Right lobe of liver (tissue), 6 donors: Measurements from ENCODE around the gene CIROP. TPM values are rescaled to one million over a fixed set of nuclear protein-coding genes. Genes with fewer than 3 reads are reported as not detected.

Experiments
- ATAC-seq, 4 donors: fragments of 200-7000 bp; cut with Tn5 transposase; one replicate each; pipeline ENCODE4 v1.9.1; 2020; ENCODE audit warnings: mild to moderate bottlenecking in 4 of 4, moderate library complexity in 4 of 4
- DNase-seq, 3 donors: peaks; one replicate each; pipeline ENCODE4 v3.0.0-alpha.2; 2020
- H3K27ac ChIP-seq, 3 donors: fragments of 200-600 bp; one replicate each; pipeline ENCODE4 v1.8.0; 2022
- H3K27me3 ChIP-seq, 2 donors: fragments of 200-600 bp; one replicate each; pipeline ENCODE4 v1.8.0; 2022
- H3K36me3 ChIP-seq, 4 donors: fragments of 200-600 bp; sonication (generic) in 1 of 4; one replicate each; pipeline versions ENCODE4 v1.5.1 to v1.8.0; 2017 to 2022; ENCODE audit warnings: control low read depth in 1 of 4
- H3K4me1 ChIP-seq, 4 donors: fragments of 200-600 bp; sonication (generic) in 1 of 4; one replicate each; pipeline versions ENCODE4 v1.5.1 to v1.8.0; 2017 to 2022; ENCODE audit warnings: control low read depth in 1 of 4
- H3K4me3 ChIP-seq, 3 donors: fragments of 200-600 bp; one replicate each; pipeline ENCODE4 v1.8.0; 2022
- H3K9me3 ChIP-seq, 4 donors: fragments of 200-600 bp; sonication (generic) in 1 of 4; one replicate each; pipeline versions ENCODE4 v1.5.1 to v1.8.0; 2017 to 2022; ENCODE audit warnings: control low read depth in 1 of 4
- POLR2A ChIP-seq: fragments of 450-650 bp; IDR thresholded peaks from one replicate; pipeline ENCODE4 v1.6.1; 2017; ENCODE audit warnings: antibody characterized with exemption, mild to moderate bottlenecking
- WGBS: methylation state at CpG from one replicate; pipeline ENCODE4 v1.1.6; 2018; ENCODE audit warnings: low coverage, low lambda C conversion rate; ENCODE audit not compliant: insufficient coverage; ENCODE audit errors: missing lambda C conversion rate; 5-methylcytosine and 5-hydroxymethylcytosine counted together
- intact Hi-C, 2 donors: fragments of 100-400 bp; cut with DNase I; formaldehyde crosslinking; loops; one replicate each; pipeline versions ENCODE4 v1.11.2 to v1.14.1; 2022
- total RNA-seq, 6 experiments: library from RNA; depleted of rRNA in 2 of 6; stranded (reverse); fragments of >200 nt in 2 of 6; fragmentation: NEBNext Ultra II Directional in 3 of 6; extraction: Animal tissue kit (Norgen Biotek cat#: 25700) in 3 of 6; gene quantifications; one replicate each; pipeline versions ENCODE4 v1.1.0 to v1.2.4, GENCODE V29; 2016 to 2023
- TF ChIP-seq, protein P1 (sequence below), 4 donors: fragments of 200-600 bp in 3 of 4; fragments of 450-650 bp in 1 of 4; IDR thresholded peaks; one replicate each; pipeline versions ENCODE4 v1.5.1 to v1.8.0; 2016 to 2022; ENCODE audit warnings: antibody characterized with exemption in 4 of 4, mild to moderate bottlenecking in 2 of 4
- donor health status: DM: no; HTN: yes; CAD: no.
- donor health status: DM: no; HTN: no; CAD: no.
- donor health status: DM: no; HTN: no; CAD: no.
- donor health status: DM: no; HTN: yes; CAD: no.
- donor health status: DM: no; HTN: yes; CAD: no.

The CIROP gene
- total RNA-seq, 6 experiments from 2014 or later, result not detected

DNA sequence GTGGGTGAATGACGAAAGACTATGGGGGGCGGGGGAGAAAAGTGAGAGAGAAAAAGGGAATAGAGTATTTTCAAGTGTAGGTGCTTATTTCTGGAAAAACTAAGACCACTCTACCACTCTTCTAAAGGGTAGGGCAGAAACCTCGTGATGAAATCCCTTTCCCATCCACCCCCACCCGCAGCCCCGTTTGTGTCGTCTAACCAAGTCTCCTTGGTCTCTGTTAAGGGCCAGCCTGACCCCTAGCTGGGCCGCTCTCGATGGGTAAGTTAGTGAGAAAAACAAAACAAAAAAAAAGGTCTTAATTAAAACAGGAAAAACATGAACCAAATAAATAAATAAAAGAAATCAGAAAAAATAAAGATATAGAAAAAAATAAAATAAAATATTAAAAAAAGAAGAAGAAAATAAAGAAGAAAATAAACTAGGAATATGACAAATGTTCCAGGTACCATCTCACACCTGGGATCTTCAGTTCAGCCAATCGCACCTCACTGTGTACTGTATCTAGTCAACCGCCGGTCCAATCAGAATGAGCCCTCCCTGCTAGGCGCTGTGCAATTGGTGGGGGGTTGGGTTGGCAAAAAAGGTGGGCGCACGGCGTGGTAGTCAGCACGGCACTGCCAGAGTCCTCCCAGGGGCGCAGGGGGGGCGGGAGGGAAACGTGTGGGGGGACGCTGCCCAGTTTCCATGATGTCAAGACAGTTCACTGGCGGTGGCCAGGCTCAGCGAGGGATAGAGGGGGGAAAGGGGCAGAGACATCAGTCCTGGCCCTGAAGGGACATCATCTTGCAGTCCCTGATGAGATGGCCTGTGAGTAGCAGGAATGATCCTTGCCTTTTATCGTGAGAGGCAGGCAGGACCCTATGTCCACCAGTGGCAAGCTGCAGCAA, 37.7 kb downstream of the CIROP start:
- ATAC-seq, result no peak
- Histone ChIP-seq H3K36me3 (peaks cover 21 to 69% (median 42%) of the 10 kb centered on the region in 4 donors), H3K27ac (no peak overlapping the region), H3K27me3 (no peaks in the 10 kb centered on the region), H3K4me3 (no peak overlapping the region), H3K9me3 (no peaks in the 10 kb centered on the region), H3K4me1 (peaks cover 0 to 12% (median 3%) of the 10 kb centered on the region in 4 donors)
- 86% methylated on average over 19 of the region's 23 CpGs for WGBS
- intact Hi-C loops, result no loop called here
- no peak for DNase-seq
- TF ChIP-seq, protein P1, sequence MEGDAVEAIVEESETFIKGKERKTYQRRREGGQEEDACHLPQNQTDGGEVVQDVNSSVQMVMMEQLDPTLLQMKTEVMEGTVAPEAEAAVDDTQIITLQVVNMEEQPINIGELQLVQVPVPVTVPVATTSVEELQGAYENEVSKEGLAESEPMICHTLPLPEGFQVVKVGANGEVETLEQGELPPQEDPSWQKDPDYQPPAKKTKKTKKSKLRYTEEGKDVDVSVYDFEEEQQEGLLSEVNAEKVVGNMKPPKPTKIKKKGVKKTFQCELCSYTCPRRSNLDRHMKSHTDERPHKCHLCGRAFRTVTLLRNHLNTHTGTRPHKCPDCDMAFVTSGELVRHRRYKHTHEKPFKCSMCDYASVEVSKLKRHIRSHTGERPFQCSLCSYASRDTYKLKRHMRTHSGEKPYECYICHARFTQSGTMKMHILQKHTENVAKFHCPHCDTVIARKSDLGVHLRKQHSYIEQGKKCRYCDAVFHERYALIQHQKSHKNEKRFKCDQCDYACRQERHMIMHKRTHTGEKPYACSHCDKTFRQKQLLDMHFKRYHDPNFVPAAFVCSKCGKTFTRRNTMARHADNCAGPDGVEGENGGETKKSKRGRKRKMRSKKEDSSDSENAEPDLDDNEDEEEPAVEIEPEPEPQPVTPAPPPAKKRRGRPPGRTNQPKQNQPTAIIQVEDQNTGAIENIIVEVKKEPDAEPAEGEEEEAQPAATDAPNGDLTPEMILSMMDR (IDR thresholded peaks at IDR 0.05), result no peak
- TF ChIP-seq POLR2A, result no peak

DNA sequence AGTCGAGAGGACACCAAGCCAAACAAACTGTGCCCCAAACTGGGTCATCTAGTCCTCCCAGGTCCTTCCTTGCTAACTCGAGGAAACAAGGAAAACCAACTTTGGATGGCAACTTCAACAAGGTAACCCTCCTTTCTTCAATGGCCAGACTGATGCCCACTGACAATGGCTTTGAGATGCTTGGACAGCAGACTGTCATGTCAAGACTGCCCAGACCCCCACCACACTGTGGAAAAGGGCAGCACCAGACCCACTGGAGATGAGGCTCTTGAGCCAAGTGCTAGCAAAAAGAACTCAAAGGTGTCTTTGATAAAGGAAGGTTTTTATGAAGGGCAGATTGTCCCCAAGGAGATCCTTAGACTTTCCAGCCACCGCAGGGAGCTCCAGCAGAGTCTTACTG, 38.4 kb downstream of the CIROP start:
- H3K4me3 ChIP-seq, result no peak overlapping the region
- intact Hi-C loops, result no loop called here
- ATAC-seq (no peak), DNase-seq (no peak)
- no peaks in the 10 kb centered on the region for H3K9me3 ChIP-seq
- H3K27ac ChIP-seq, result no peak overlapping the region
- no peak for TF ChIP-seq POLR2A
- TF ChIP-seq, protein P1 (IDR thresholded peaks at IDR 0.05), result no peak
- H3K36me3 ChIP-seq, result peaks cover 21 to 75% (median 43%) of the 10 kb centered on the region in 4 donors
- no peaks in the 10 kb centered on the region for H3K27me3 ChIP-seq
- WGBS, result 77% methylated on average over 2 of the region's 3 CpGs
- H3K4me1 ChIP-seq, result peaks cover 0 to 6% (median 0%) of the 10 kb centered on the region in 4 donors

DNA sequence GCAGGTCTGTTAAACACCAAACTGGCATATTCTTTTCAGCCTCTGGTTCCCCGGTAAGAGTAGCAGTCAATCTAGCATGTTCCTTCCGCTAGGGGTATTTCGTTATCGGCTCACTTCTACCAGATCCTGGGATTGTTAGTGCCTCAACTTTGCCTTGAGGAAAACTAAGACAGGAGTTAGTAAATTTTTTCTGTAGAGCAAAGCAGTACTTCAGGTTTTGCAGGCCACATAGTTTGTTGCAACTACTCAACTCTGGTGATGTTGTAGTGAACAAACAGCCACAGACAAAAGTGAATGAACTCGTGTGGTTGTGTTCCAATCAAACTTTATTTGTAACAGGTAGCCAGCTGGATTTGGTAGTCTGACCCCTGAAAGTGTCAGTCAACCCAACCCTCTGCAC, 41.2 kb downstream of the CIROP start:
- no peak overlapping the region for H3K4me3 ChIP-seq
- TF ChIP-seq, protein P1 (IDR thresholded peaks at IDR 0.05), result no peak
- TF ChIP-seq POLR2A, result no peak
- H3K27ac ChIP-seq, result no peak overlapping the region
- H3K36me3 ChIP-seq, result peaks cover 30 to 96% (median 58%) of the 10 kb centered on the region in 4 donors
- intact Hi-C loops, result no loop called here
- H3K9me3 ChIP-seq, result no peaks in the 10 kb centered on the region
- DNase-seq, result no peak
- H3K4me1 ChIP-seq, result peaks cover 0 to 6% (median 0%) of the 10 kb centered on the region in 4 donors
- WGBS, result 72% methylated on average over 5 of the region's 5 CpGs
- no peaks in the 10 kb centered on the region for H3K27me3 ChIP-seq
- no peak for ATAC-seq

DNA sequence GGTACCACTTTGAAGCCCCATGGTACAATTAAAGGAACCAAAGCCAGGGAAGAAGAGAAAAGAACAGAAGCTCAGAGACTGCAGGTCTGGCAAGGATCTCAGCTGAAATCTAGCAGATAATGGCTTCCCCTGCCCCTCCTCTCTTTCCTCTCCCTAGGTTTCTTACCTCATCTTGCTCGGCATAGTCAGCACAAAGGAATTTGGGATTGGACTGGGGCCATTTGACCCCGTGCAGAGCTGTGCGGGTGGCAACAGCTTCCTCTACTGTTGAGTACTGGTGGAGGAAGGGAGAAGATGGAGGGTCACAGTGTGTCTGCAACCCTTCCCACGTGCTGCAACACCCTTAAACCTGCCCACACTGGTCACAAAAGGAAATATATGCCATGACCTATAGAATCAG, 42.8 kb downstream of the CIROP start:
- intact Hi-C loops, result no loop called here
- TF ChIP-seq, protein P1 (IDR thresholded peaks at IDR 0.05), result no peak
- TF ChIP-seq POLR2A, result no peak
- H3K27ac ChIP-seq, result no peak overlapping the region
- no peaks in the 10 kb centered on the region for H3K9me3 ChIP-seq
- H3K4me1 ChIP-seq, result peaks cover 0 to 6% (median 0%) of the 10 kb centered on the region in 4 donors
- DNase-seq (peak in 1 of 3 donors; percentile 73), ATAC-seq (peak; percentile 21 to 74 (median 30))
- no peaks in the 10 kb centered on the region for H3K27me3 ChIP-seq
- no peak overlapping the region for H3K4me3 ChIP-seq
- peaks cover 24 to 82% (median 47%) of the 10 kb centered on the region in 4 donors for H3K36me3 ChIP-seq
- 0% methylated on average over 1 of the region's 4 CpGs for WGBS
